IPS-15b (cell line): Measurements from ENCODE around the gene KHNYN.

Experiments used
- H3K27me3 ChIP-seq: one replicate; pipeline ENCODE4 v1.6.1; 2013; ENCODE audit warnings: low read length; ENCODE audit not compliant: control insufficient read depth, insufficient read depth
- H3K36me3 ChIP-seq: one replicate; pipeline ENCODE4 v1.6.1; 2013; ENCODE audit warnings: low read length; ENCODE audit not compliant: control insufficient read depth, insufficient read depth
- H3K4me1 ChIP-seq: one replicate; pipeline ENCODE4 v1.6.1; 2013; ENCODE audit warnings: mild to moderate bottlenecking, low read length; ENCODE audit not compliant: control insufficient read depth, insufficient read depth
- H3K4me3 ChIP-seq: one replicate; pipeline ENCODE4 v1.5.1; 2013; ENCODE audit warnings: low read depth, low read length
- H3K9ac ChIP-seq: one replicate; pipeline ENCODE4 v1.6.1; 2013; ENCODE audit warnings: low read depth, mild to moderate bottlenecking, low read length
- H3K9me3 ChIP-seq: one replicate; pipeline ENCODE4 v1.6.1; 2013; ENCODE audit warnings: mild to moderate bottlenecking, low read length; ENCODE audit not compliant: control insufficient read depth, insufficient read depth

KHNYN gene

GRCh38 chr14:24415421-24416253 is 14.1 kb upstream of the KHNYN start:
- Histone ChIP-seq H3K27me3 (peaks cover 5% of the 10 kb centered on the region), H3K9ac (no peak overlapping the region), H3K36me3 (peaks cover 13% of the 10 kb centered on the region), H3K9me3 (no peaks in the 10 kb centered on the region), H3K4me1 (no peaks in the 10 kb centered on the region), H3K4me3 (no peak overlapping the region)

GRCh38 chr14:24416254-24416931 is 13.4 kb upstream of the KHNYN start:
- Histone ChIP-seq H3K36me3 (peaks cover 13% of the 10 kb centered on the region), H3K9ac (no peak overlapping the region), H3K4me3 (no peak overlapping the region), H3K27me3 (peaks cover 5% of the 10 kb centered on the region), H3K4me1 (no peaks in the 10 kb centered on the region), H3K9me3 (no peaks in the 10 kb centered on the region)

GRCh38 chr14:24416932-24417619 is 12.7 kb upstream of the KHNYN start:
- Histone ChIP-seq H3K27me3 (peaks cover 5% of the 10 kb centered on the region), H3K4me3 (no peak overlapping the region), H3K4me1 (no peaks in the 10 kb centered on the region), H3K9ac (no peak overlapping the region), H3K9me3 (no peaks in the 10 kb centered on the region), H3K36me3 (peaks cover 13% of the 10 kb centered on the region)

GRCh38 chr14:24417832-24418491 is 11.8 kb upstream of the KHNYN start:
- Histone ChIP-seq H3K36me3 (peaks cover 11% of the 10 kb centered on the region), H3K9ac (no peak overlapping the region), H3K27me3 (peaks cover 9% of the 10 kb centered on the region), H3K9me3 (no peaks in the 10 kb centered on the region), H3K4me3 (no peak overlapping the region), H3K4me1 (no peaks in the 10 kb centered on the region)

GRCh38 chr14:24418492-24418873 is 11.3 kb upstream of the KHNYN start:
- Histone ChIP-seq H3K4me1 (no peaks in the 10 kb centered on the region), H3K9me3 (no peaks in the 10 kb centered on the region), H3K27me3 (peaks cover 12% of the 10 kb centered on the region), H3K4me3 (no peak overlapping the region), H3K36me3 (peaks cover 6% of the 10 kb centered on the region), H3K9ac (no peak overlapping the region)

- no peak overlapping the region for H3K4me3 ChIP-seq
- no peaks in the 10 kb centered on the region for H3K36me3 ChIP-seq
- no peaks in the 10 kb centered on the region for H3K9me3 ChIP-seq
- H3K4me1 ChIP-seq, result no peaks in the 10 kb centered on the region
- H3K27me3 ChIP-seq, result peaks cover 12% of the 10 kb centered on the region
- no peak overlapping the region for H3K9ac ChIP-seq
These were observed 7.5 kb upstream of the KHNYN start for GRCh38 chr14:24422261-24422660.

GRCh38 chr14:24422694-24423601 is 6.8 kb upstream of the KHNYN start:
- Histone ChIP-seq H3K4me3 (no peak overlapping the region), H3K4me1 (no peaks in the 10 kb centered on the region), H3K36me3 (no peaks in the 10 kb centered on the region), H3K9me3 (no peaks in the 10 kb centered on the region), H3K27me3 (peaks cover 12% of the 10 kb centered on the region), H3K9ac (no peak overlapping the region)

GRCh38 chr14:24425704-24426103 is 4.0 kb upstream of the KHNYN start:
- Histone ChIP-seq H3K9me3 (no peaks in the 10 kb centered on the region), H3K4me3 (no peak overlapping the region), H3K36me3 (no peaks in the 10 kb centered on the region), H3K4me1 (peaks cover 6% of the 10 kb centered on the region), H3K27me3 (peaks cover 13% of the 10 kb centered on the region), H3K9ac (no peak overlapping the region)

GRCh38 chr14:24426150-24426911 is 3.4 kb upstream of the KHNYN start:
- peaks cover 10% of the 10 kb centered on the region for H3K4me1 ChIP-seq
- H3K27me3 ChIP-seq, result peaks cover 13% of the 10 kb centered on the region
- no peak overlapping the region for H3K4me3 ChIP-seq
- H3K36me3 ChIP-seq, result no peaks in the 10 kb centered on the region
- no peak overlapping the region for H3K9ac ChIP-seq
- H3K9me3 ChIP-seq, result no peaks in the 10 kb centered on the region

GRCh38 chr14:24426912-24427536 is 2.7 kb upstream of the KHNYN start:
- H3K4me1 ChIP-seq, result peaks cover 13% of the 10 kb centered on the region
- H3K9ac ChIP-seq, result no peak overlapping the region
- H3K4me3 ChIP-seq, result no peak overlapping the region

More at GRCh38 chr14:24426912-24427536, 2.7 kb upstream of the KHNYN start:
- Histone ChIP-seq H3K36me3 (no peaks in the 10 kb centered on the region), H3K9me3 (no peaks in the 10 kb centered on the region), H3K27me3 (peaks cover 13% of the 10 kb centered on the region)
